Mesothelial cell of epicardium (in vitro differentiated cells): ENCODE data around the gene NAT10. TPM values are rescaled to one million over a fixed set of nuclear protein-coding genes. Genes with fewer than 3 reads are reported as not detected.

Experiments
- DNase-seq, 2 experiments: peaks; one replicate each; pipeline ENCODE4 v3.0.0; 2021; ENCODE audit warnings: low spot score in 2 of 2; ENCODE audit not compliant: unreplicated experiment in 2 of 2
- H3K27ac Mint-ChIP-seq: 2 replicates; pipeline ENCODE4 v1.8.0; 2021; ENCODE audit warnings: mixed read lengths
- H3K27me3 Mint-ChIP-seq: 2 replicates; pipeline ENCODE4 v1.8.0; 2021; ENCODE audit warnings: low read depth, mixed read lengths
- H3K36me3 Mint-ChIP-seq: 2 replicates; pipeline ENCODE4 v1.8.0; 2021; ENCODE audit warnings: mixed read lengths
- H3K4me1 Mint-ChIP-seq: 2 replicates; pipeline ENCODE4 v1.8.0; 2021; ENCODE audit warnings: mixed read lengths
- H3K4me3 Mint-ChIP-seq: 2 replicates; pipeline ENCODE4 v1.8.0; 2021; ENCODE audit warnings: mild to moderate bottlenecking, moderate library complexity, mixed read lengths
- H3K9me3 Mint-ChIP-seq: 2 replicates; pipeline ENCODE4 v1.8.0; 2021; ENCODE audit warnings: mixed read lengths
- CTCF ChIP-seq: fragments of 200-600 bp; sonication (generic); IDR thresholded peaks from one replicate; pipeline ENCODE4 v1.5.0; 2021; ENCODE audit warnings: antibody characterized with exemption; ENCODE audit not compliant: unreplicated experiment
- total RNA-seq: library from RNA; stranded (reverse); gene quantifications from 3 replicates; pipeline ENCODE4 v1.2.1, GENCODE V29; 2021

NAT10 gene
- total RNA-seq, 1 donor from 2014 or later: 61.7 TPM

GRCh38 chr11:34151166-34151565 is 45.7 kb downstream of the NAT10 start:
- H3K36me3 Mint-ChIP-seq: peaks cover 8% of the 10 kb centered on the region
- DNase-seq: no peak
- no peak overlapping the region for H3K4me3 Mint-ChIP-seq
- H3K27ac Mint-ChIP-seq: no peak overlapping the region
- H3K27me3 Mint-ChIP-seq: no peaks in the 10 kb centered on the region
- H3K9me3 Mint-ChIP-seq: no peaks in the 10 kb centered on the region
- TF ChIP-seq CTCF: no peak
- peaks cover 7% of the 10 kb centered on the region for H3K4me1 Mint-ChIP-seq

- H3K9me3 Mint-ChIP-seq: no peaks in the 10 kb centered on the region
- H3K4me3 Mint-ChIP-seq: no peak overlapping the region
- H3K4me1 Mint-ChIP-seq: peaks cover 7% of the 10 kb centered on the region
- no peak overlapping the region for H3K27ac Mint-ChIP-seq
- no peak for TF ChIP-seq CTCF
- H3K36me3 Mint-ChIP-seq: peaks cover 4% of the 10 kb centered on the region
- H3K27me3 Mint-ChIP-seq: no peaks in the 10 kb centered on the region
- no peak for DNase-seq
Measured at GRCh38 chr11:34151916-34152845, 46.8 kb downstream of the NAT10 start.

- Mint-ChIP-seq H3K27me3 (no peaks in the 10 kb centered on the region), H3K4me1 (peaks cover 7% of the 10 kb centered on the region), H3K4me3 (no peak overlapping the region), H3K9me3 (no peaks in the 10 kb centered on the region), H3K27ac (no peak overlapping the region), H3K36me3 (no peaks in the 10 kb centered on the region)
- no peak for DNase-seq
- no peak for TF ChIP-seq CTCF
Measured at GRCh38 chr11:34154059-34154875, 48.8 kb downstream of the NAT10 start.

GRCh38 chr11:34155057-34155756 is 49.8 kb downstream of the NAT10 start:
- Mint-ChIP-seq H3K4me1 (peaks cover 7% of the 10 kb centered on the region), H3K4me3 (no peak overlapping the region), H3K27me3 (no peaks in the 10 kb centered on the region), H3K36me3 (no peaks in the 10 kb centered on the region), H3K9me3 (no peaks in the 10 kb centered on the region), H3K27ac (no peak overlapping the region)
- TF ChIP-seq CTCF: no peak
- no peak for DNase-seq

- H3K27me3 Mint-ChIP-seq: no peaks in the 10 kb centered on the region
- TF ChIP-seq CTCF: no peak
- DNase-seq: no peak
- peaks cover 2% of the 10 kb centered on the region for H3K4me1 Mint-ChIP-seq
- H3K36me3 Mint-ChIP-seq: no peaks in the 10 kb centered on the region
- H3K9me3 Mint-ChIP-seq: no peaks in the 10 kb centered on the region
- H3K4me3 Mint-ChIP-seq: no peak overlapping the region
- H3K27ac Mint-ChIP-seq: no peak overlapping the region
Measured at GRCh38 chr11:34155757-34156062, 50.3 kb downstream of the NAT10 start.
